Measurements from ENCODE around the gene TRIM44.
"Not testable (repeated sequence)": the region's sequence is repeated elsewhere in the genome, so short reads cannot be mapped to it uniquely, and the experiment has no call there.

The TRIM44 gene

DNA sequence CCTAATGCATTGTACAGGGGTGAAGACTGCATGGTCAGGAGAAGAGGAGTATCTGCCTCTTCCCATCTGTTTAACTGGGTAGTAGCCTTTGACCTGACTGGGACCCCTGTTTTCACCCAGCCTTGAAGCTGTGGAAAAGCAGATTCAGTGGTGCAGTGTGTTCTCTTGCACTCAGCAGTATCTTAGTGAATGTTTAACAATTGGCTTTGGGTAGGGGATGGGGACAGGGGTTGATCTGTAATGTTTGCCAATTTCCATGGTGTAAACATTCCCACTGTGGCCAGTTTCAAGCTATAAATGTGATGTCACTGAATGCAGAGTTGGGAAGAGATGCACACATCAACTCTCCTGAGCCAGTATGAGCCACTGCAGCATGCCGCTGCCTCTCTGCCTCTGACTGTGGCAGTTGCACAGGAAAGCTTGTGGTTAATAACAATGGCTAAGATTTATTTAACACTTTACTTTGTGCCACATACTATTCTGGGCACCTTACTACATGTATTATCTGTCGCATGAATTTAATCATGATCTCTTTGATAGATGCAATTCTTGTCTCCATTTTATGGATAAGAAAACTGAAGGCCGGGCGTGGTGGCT lies 28.6 kb upstream of the TRIM44 start:
- DNase-seq = no peak

DNA sequence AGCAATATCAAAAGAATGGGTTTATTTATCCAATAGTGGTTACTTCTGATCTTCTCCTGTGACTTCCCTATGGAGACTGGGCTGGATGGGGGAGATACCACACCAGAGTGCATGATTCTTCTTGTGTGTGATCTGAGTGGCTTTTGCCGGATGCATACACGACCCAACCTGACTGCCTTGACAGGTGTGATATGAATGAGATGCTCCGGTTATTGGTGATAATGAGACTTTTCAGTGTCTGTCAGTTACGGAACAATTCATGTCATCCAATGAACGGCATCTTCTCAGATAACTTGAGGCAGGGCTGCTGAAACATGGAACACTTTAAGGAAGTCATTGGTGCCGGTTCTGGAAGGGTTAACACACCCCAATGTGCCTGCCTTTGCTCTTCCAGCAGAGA lies 26.6 kb upstream of the TRIM44 start:
- no peak for DNase-seq

DNA sequence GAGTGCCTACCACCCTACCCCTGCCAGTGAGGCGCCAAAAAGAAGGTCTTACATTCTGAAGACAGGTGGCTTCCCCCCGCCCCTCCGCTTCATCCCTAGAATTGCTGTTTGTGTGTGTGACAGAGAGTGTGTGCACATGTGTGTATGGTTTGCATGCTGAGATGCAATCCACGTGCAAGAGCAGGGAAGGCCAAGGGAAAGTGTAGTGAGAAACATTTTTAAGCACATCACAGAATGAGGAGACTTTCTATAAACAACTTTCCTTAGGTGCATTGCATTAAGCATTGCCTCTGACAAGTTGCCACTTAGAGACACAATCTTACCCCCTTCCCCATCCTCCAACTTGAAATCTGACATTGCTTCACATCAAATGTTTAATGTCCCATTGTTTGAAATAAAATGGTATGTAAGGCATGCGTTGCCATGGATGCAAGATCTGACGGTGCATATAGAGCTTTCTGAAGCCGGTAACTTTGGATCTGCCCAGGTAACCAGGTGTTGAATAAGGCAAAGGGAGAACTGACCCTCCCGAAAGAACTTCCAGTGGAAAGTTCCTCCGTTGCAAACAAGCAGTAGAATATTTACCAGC lies 22.9 kb upstream of the TRIM44 start:
- no peak for DNase-seq

DNA sequence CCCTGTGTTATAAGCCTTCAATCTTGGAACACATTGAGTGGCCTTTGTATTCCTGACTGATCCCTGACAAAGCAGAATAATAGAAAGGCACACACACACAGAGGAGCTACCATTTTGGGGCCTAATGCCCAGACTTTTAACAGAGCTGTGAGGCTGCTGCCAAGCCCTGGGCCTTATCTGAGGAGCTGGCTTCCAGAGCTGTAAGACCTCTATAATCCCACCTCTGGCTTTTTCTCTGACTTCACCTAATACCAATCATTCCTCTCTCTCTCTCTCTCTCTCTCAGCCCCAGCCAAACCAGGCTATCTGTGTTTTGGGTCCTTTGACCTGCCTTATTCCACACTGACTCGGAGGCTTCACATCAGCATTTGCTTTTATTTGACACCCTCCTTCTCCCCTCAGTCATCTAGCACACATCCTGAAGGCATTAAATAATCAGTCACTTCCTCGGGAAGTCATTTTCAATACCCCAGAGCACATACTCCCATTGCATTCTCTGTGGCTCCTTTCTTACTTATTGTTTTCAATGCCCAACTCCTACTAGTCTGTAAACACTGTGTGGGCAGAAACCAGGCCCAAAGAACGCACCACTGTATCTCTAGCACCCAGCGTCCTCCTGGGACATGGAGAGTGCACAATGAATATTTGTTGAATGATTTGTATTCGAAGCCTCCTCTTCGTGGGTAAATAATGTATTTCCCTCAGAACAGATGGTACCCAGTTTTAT lies 21.2 kb upstream of the TRIM44 start:
- DNase-seq = no peak

DNA sequence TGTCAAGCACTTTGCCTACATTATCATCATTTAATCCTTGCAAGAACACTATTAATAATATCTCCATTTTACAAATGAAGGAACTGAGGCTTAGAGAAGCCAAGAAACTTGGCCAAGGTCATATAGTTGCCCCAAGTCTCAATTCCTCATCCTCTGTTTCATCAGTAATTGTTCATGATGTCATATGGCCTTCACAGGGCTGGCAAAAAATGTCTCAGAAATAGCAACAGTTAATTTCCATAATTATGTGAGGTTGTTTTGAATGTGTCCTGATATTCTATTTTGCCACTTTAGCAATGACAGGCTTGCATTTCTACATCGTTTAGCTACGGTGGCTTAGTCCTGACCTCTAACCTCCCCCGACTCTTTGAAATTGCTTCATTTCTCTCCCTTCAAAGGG lies 20.6 kb upstream of the TRIM44 start:
- no peak for DNase-seq

DNA sequence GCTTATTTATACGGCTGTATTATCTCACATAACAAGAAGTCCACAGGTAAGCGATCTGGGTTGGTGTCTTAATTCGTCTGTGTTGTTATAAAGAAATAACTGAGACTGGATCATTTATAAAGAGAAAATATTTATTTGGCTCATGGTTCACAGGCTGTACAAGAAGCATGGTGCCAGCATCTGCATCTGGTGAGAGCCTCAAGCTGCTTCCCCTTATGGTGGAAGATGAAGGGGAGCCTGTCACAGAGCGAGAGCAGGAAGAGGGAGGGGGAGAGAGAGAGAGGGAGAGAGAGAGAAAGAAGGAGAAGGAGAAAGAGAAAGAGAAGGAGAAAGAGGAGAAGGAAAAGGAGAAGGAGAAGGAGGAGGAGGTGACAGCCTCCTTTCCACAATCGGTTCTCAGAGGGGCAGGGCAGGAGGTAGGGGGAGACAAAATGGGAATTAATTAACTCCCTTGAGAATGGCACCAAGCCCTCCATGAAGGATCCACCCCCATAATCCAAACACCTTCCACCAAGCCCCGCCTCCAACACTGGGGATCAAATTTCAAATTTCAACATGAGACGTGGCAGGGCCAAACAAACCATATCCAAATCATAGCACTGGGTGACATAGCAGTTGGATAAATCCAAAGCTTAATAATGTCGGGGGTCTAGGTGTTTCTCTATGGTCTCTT lies 15.0 kb upstream of the TRIM44 start:
- no peak for DNase-seq

DNA sequence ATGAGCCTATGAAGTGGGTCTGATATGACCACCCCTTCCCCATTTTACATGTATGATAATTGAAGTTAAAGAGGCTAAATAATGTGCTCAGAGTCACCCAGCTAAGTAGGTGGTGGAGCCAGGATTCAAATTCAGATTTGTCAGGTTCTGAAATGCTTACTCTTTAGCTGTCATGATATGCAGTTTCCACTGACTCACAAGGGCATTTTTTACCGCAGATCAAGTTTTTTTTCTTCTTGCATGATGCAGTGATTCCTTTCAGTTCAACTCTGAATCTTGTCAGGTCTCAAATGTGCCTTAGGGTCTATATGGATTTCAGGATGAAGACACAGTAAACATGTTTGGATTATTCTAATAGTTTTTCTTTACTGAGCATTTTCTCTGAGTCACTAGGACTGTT lies 12.6 kb upstream of the TRIM44 start:
- DNase-seq = no peak

DNA sequence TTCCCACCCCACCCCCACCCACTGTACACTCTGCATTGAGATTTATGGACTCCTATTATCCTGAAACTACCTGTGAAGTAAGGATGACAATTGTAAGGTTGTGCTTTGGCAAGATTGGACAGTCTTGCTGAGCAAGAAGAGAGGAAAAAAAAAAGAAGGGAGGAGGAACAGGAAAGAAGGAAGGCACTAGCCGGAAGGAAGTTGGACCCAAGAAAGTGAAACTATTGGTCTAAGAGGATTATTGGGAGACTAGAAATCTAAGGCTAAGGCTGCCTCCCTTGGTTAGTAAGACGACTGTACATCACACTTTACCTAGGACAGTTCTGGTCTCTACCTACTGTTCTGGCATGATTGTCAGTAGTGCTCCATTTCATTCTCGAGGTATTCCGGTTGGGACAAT lies 12.1 kb upstream of the TRIM44 start:
- no peak for DNase-seq

DNA sequence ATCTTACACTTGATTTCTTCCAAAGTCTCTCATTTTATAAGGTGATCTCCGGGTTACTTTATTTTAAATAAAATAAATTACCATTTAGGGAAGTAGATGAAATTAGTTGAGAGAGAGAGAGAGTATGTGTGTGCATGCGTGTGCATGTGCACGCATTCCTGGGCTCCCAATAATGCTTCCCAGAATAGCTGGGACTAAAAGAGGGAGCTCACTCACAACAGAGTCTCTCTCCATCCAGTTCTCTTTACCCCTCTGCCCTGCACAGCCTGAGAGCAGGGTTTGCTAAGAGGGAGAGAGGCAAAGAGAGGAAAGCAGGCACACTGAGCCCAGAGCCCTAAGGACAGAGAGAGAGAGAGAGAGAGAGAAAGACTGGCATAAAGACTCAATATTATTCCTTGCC lies 11.3 kb upstream of the TRIM44 start:
- no peak for DNase-seq

DNA sequence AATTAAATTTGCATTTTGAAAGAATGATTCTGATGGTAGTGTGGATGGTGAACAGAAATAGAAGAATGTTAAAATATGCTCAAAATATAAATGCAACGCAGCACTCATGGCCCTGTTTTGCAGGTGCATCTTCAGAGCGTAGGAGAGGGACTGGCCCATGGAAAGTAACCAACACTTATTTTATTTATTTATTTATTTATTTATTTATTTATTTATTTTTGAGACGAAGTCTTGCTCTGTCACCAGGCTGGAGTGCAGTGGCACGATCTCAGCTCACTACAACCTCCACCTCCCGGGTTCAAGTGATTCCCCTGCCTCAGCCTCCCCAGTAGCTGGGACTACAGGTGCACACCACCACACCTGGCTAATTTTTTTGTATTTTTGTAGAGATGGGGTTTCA lies 9.8 kb upstream of the TRIM44 start:
- DNase-seq = not testable (repeated sequence)

DNA sequence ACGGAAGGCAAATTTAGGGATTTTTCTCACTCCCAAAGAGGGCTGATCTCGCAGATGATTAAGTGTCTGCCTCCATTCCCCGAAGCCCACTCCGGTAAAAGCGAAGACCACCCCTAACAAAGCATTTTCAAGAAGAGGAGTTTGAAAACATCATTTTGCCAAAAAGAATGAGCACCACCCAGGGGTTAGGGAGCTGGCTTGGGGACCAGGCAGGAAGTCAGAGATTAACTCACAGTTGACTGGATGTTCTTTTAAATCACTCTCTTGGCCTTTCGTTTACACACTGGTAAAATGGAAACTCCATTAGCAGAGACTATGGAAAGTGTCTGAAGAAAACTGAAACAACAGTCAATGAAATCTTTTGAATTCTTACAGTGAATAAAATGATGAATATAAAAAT lies 7.9 kb upstream of the TRIM44 start:
- no peak for DNase-seq

DNA sequence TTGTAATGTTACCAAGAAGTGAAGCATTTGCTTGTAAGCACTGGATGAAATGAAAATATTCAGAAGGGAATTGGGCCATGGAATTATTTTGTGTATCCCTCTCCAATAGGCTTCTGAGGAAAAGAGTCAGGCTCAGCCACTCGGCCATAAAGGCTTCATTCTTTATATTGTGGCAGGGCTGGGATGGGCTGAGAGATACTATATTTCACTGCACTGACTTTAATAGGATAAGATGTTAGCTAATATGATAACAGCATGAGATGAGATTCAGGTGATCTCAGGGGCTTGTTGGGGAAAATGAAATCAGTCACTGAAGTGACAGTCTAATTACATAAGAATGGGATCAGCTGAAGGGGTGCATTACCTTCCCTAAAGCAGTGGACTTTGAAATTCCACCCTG lies 7.3 kb upstream of the TRIM44 start:
- DNase-seq = no peak

DNA sequence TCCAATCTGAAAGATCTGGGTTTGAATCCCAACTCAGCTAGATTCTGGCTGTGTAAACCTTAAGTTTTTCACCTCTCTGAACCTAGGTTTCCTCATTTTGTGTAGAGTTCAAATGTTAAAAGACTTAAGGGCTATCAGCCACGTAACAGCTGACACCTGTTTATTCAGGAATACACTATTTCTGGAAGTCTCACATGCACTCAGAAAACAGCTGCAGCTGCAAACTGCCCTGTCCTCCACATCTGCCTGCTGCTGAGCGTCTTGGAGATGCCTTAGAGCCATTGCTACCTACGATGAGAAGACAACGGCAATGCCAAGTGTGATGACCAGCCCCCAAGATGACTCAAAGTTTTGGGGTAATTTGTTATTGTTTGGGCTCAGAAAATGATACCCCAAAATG lies 6.7 kb upstream of the TRIM44 start:
- no peak for DNase-seq

DNA sequence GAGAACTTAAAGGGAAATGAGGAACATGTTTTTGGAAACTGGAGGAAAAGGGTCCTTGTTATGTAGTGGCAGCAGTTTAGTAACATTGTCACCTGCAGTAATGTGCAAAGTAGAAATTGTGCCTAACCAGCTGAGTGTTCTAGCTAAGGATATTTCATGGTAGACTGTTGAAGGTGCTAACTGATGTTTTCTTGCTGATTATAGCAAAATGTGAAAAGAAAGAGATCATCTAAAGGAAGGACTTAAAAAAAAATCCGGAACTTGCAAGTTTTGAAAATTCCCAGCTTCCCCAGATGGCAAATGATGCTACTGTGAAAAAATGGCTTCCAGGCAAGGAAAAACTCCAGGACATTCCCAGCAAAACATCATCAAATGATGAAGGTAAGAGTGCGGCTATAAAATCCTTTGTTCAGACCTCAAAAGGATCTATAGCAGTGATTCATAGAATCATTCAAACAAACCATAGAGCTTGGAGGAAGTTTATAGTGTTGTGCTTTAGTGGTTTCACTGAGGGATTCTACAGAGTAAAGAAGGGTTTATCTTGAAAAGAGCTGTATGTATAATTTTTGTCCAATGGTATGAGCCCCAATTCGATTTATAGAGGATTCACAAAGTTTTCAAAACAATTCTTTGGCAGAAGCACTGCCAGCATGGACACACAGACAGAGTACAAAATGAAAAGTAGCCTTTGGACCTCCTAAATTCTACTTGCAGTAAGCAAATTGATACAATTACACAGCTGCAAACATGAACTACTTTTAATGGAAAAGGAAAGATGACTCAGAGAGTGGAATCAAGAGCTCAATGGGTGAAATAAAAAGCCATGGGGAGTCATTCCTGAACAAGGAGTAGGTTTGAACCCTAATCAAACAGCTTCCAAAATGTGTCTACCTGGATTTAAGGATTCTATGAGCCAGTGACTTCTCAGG lies 4.3 kb upstream of the TRIM44 start:
- no peak for DNase-seq

DNA sequence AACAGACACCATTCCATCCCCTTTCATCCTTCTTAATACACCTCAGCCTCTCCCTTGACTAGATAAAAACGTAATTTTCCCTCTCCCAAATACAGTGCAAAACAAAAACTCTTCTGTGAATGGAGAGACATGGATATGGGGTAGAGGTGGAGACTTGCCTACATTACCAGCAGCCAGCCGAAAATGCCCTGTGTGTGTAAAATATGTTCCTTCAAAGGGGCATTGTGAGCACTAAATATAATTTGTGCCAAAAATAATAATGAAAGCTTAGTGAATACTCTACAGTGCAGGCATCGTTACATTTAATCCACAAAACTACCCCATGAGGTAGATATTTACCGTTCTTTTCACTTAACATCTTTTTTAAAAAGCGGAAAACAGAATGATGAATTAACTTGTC lies 1.0 kb upstream of the TRIM44 start:
- DNase-seq = no peak

DNA sequence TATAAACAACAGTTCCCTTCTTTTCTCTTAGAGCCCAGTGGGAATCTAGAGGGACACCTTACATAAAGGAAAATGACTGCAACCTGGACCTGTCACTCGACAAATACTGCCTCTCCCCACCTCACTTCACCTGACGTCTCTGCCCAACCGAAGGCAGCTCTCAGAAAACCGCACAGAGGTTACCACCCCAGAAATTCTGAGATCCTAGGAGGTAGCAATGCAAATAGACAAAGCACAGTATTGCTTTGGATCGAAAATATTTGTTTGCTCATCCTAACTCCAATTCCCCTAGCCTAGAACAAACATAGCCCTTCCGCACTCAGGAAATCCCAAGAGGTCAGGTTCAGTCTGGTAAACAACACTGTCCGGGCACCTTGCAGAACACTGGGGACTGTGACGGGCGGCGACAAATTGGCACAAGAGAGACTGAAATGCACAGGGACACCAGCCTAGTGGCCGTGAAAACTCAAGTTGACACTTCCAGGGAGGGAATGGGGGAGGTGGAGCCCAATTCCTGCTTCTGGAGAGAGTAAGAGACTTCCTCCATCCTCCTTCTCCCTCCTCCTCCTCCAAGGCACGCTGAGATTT lies 420 bp upstream of the TRIM44 start:
- peak; percentile 28 for DNase-seq

DNA sequence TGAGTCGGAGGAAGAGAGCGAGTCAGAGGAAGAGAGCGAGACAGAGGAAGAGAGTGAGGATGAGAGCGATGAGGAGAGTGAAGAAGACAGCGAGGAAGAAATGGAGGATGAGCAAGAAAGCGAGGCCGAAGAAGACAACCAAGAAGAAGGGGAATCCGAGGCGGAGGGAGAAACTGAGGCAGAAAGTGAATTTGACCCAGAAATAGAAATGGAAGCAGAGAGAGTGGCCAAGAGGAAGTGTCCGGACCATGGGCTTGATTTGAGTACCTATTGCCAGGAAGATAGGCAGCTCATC lies 780 bp downstream of the TRIM44 start:
- no peak for DNase-seq

DNA sequence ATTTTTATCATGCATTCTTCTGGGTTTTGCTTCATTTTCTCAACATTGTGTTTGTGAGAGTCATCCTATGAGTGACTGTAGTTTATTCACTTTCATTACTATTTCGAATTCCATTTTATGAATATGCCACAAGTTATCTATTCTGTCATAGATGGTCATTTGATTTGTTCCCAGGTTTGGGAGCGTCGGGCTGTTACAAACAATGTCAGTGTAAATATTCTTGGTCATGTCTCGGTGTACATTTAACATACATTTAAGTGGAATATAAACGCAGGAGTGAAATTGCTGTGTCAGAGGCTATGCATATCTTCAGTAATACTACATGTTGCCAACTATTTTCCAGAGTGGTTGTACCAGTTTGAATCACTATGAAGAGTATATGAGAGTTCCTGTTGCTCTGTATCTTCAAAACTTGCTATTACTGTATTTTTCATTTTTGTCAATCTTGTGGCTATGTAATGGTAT lies 2.4 kb downstream of the TRIM44 start:
- no peak for DNase-seq

DNA sequence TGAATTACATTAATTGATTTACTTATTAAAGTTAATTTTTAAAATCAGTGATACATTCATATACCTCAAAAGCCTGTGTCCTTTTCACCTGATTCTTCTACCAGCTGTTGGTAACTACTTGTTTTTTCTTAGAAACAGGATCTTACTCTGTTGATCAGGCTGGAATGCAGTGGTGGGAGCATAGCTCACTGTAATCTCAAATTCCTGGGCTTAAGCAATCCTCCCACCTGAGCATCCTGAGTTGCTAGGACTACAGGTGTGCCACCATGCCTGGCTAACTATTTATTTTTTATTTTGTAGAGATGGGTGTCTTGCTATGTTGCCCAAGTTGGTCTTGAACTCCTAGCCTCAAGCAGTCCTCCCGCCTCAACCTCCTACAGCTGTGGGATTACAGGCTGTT lies 4.7 kb downstream of the TRIM44 start:
- no peak for DNase-seq

DNA sequence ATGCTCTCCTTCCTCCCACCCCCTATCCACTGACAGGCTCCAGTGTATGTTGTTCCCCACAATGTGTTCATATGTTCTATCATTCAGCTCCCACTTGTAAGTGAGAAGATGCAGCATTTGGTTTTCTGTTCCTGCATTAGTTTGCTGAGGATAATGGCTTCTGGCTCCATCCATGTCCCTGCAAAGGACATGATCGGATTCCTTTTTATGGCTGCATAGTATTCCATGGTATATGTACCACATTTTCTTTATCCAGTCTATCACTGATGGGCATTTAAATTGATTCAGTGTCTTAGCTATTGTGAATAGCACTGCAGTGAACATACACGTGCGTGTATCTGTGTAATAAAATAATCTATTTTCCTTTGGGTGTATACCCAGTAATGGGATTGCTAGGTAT lies 5.8 kb downstream of the TRIM44 start:
- not testable (repeated sequence) for DNase-seq

DNA sequence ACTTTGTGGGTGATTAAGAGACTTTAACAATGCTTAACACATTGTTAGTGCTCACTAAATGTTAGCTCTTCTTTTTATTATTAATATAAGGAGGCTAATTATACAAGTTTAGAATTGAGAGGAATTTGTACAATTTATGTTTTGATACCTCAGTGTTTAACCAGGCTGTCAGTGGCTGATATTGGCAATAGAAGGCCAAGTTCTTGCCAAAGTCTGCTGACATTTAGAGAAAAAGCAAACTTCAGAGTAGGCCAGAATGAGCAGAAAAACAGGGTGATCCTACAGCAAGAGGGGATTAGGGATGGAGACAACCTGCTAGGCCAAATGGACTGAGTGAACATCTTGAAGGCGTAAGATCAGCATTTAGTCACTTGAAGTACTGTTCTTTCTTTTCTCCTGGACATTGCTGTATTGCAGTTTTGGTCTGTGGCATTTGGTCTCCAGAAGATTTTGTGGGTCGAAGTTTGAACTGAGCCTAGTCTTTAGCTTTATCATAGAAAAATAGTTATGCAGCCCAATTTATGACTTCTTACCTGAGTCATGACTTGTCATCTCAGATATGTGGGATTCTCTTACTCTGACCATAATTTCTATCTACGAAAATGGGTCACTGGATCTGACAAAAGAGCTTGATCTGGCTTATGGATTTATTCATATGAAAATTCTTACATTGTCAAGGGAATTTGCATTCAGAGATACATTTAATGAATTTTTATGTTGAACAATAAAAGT lies 9.0 kb downstream of the TRIM44 start:
- no peak for DNase-seq

DNA sequence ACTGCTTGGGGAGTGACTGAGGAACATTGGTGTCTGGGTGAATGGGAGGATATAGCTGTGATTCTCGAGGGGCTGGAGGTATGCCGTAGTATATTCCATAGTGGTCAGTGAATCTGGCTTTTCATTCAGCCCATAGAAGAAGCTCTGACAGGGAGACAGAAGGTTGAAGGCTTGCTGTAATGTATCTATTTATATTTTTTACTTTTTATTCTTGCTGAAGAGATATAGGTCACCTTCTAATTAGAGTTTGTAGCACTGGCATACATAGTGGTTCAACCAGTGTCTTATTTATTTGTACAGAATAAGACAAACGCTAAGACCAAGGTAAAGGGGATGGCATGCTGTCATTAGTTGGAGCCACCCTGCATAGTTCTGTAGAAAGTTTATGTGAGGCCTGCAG lies 10.0 kb downstream of the TRIM44 start:
- DNase-seq = no peak

Measured in CD4-positive, alpha-beta T cell treated with Interleukin-15 for 1 hour (primary cell).